T-helper 1 cell (primary cell): ENCODE results near the gene ECI1.
"Not testable (repeated sequence)": the region's sequence is repeated elsewhere in the genome, so short reads cannot be mapped to it uniquely, and the experiment has no call there.

Source experiments
- DNase-seq, 5 donors: peaks; one replicate each; pipeline ENCODE4 v3.0.0-alpha.2; 2012 to 2020

ECI1 gene

GRCh38 chr16:2278956-2279800 is 27.8 kb upstream of the ECI1 start:
- no peak for DNase-seq

- no peak for DNase-seq
These were observed 26.9 kb upstream of the ECI1 start for GRCh38 chr16:2278272-2278608.

- no peak for DNase-seq
These were observed 26.3 kb upstream of the ECI1 start for GRCh38 chr16:2277466-2278271.

GRCh38 chr16:2276368-2277195 is 25.2 kb upstream of the ECI1 start:
- no peak for DNase-seq

- no peak for DNase-seq
These were observed 24.3 kb upstream of the ECI1 start for GRCh38 chr16:2275476-2276367.

GRCh38 chr16:2273931-2274330 is 22.5 kb upstream of the ECI1 start:
- DNase-seq = no peak

GRCh38 chr16:2273484-2273883 is 22.1 kb upstream of the ECI1 start:
- DNase-seq = no peak

GRCh38 chr16:2271848-2272461 is 20.6 kb upstream of the ECI1 start:
- no peak for DNase-seq

GRCh38 chr16:2270588-2271470 is 19.4 kb upstream of the ECI1 start:
- no peak for DNase-seq

- DNase-seq = no peak
These were observed 18.7 kb upstream of the ECI1 start for GRCh38 chr16:2270070-2270462.

- peak; percentile 88 to 97 (median 93) for DNase-seq
These were observed 16.7 kb upstream of the ECI1 start, which contains the start of gene RNPS1 for GRCh38 chr16:2267913-2268666. RNPS1 (minus strand) TSS chr16:2268126; CDS start chr16:2264643, 3,483 bp downstream.

GRCh38 chr16:2267505-2267912 is 16.1 kb upstream of the ECI1 start:
- peak in 1 of 5 donors; percentile 35 for DNase-seq

- peak in 1 of 5 donors; percentile 25 for DNase-seq
These were observed 15.5 kb upstream of the ECI1 start for GRCh38 chr16:2266887-2267286.

GRCh38 chr16:2263026-2263425 is 11.6 kb upstream of the ECI1 start:
- DNase-seq = not testable (repeated sequence)

GRCh38 chr16:2260250-2260649 is 8.9 kb upstream of the ECI1 start:
- DNase-seq = no peak

- not testable (repeated sequence) for DNase-seq
These were observed 7.1 kb upstream of the ECI1 start for GRCh38 chr16:2258530-2258929.

- no peak for DNase-seq
These were observed 6.3 kb upstream of the ECI1 start for GRCh38 chr16:2257726-2258125.

GRCh38 chr16:2256531-2257140 is 5.2 kb upstream of the ECI1 start:
- no peak for DNase-seq

GRCh38 chr16:2253293-2253692 is 1.9 kb upstream of the ECI1 start:
- DNase-seq = no peak
